Upper lobe of left lung (tissue), 4 donors: ENCODE results near the gene PLA2G4D.

ENCODE experiments used
- POLR2A ChIP-seq, 4 donors: fragments of 450-650 bp; IDR thresholded peaks; one replicate each; pipeline ENCODE4 v1.5.1; 2016 to 2017; ENCODE audit warnings: antibody characterized with exemption in 4 of 4, mild to moderate bottlenecking in 2 of 4
- TF ChIP-seq, protein P1 (sequence below), 6 experiments: fragments of 450-650 bp in 4 of 6; fragments of 200-600 bp in 2 of 6; sonication (generic) in 2 of 6; IDR thresholded peaks; one replicate each; pipeline ENCODE4 v1.5.1; 2016 to 2019; ENCODE audit warnings: antibody characterized with exemption in 6 of 6

- TF ChIP-seq POLR2A (IDR thresholded peaks at IDR 0.05), result no peak
- TF ChIP-seq, protein P1, sequence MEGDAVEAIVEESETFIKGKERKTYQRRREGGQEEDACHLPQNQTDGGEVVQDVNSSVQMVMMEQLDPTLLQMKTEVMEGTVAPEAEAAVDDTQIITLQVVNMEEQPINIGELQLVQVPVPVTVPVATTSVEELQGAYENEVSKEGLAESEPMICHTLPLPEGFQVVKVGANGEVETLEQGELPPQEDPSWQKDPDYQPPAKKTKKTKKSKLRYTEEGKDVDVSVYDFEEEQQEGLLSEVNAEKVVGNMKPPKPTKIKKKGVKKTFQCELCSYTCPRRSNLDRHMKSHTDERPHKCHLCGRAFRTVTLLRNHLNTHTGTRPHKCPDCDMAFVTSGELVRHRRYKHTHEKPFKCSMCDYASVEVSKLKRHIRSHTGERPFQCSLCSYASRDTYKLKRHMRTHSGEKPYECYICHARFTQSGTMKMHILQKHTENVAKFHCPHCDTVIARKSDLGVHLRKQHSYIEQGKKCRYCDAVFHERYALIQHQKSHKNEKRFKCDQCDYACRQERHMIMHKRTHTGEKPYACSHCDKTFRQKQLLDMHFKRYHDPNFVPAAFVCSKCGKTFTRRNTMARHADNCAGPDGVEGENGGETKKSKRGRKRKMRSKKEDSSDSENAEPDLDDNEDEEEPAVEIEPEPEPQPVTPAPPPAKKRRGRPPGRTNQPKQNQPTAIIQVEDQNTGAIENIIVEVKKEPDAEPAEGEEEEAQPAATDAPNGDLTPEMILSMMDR (IDR thresholded peaks at IDR 0.05), result no peak
Observed at GRCh38 chr15:42119446-42119760, 25.0 kb upstream of the PLA2G4D start.
